NB4 (cell line): ENCODE results near the gene TAF4B.
"Not testable (repeated sequence)": the region's sequence is repeated elsewhere in the genome, so short reads cannot be mapped to it uniquely, and the experiment has no call there.

Experiments
- DNase-seq: peaks from one replicate; pipeline ENCODE4 v3.0.0; 2010; ENCODE audit warnings: low read depth
- H3K4me3 ChIP-seq: one replicate; pipeline ENCODE4 v1.5.1; 2011; ENCODE audit warnings: mild to moderate bottlenecking, low read depth, low read length, moderate library complexity
- MYC ChIP-seq: IDR thresholded peaks from 2 replicates; pipeline ENCODE4 v1.6.1; 2011; ENCODE audit warnings: low read depth, low read length
- POLR2A ChIP-seq: IDR thresholded peaks from 2 replicates; pipeline ENCODE4 v1.6.1; 2011; ENCODE audit warnings: mild to moderate bottlenecking; ENCODE audit not compliant: insufficient read length; ENCODE audit errors: extremely low read depth
- TF ChIP-seq, protein P1 (sequence below): IDR thresholded peaks from one replicate; pipeline ENCODE4 v1.5.1; 2012; ENCODE audit warnings: low read depth, low read length
- TF ChIP-seq, protein P2 (sequence below): IDR thresholded peaks from 2 replicates; pipeline ENCODE4 v1.6.1; 2011; ENCODE audit warnings: low read depth, low read length

Gene TAF4B

DNA sequence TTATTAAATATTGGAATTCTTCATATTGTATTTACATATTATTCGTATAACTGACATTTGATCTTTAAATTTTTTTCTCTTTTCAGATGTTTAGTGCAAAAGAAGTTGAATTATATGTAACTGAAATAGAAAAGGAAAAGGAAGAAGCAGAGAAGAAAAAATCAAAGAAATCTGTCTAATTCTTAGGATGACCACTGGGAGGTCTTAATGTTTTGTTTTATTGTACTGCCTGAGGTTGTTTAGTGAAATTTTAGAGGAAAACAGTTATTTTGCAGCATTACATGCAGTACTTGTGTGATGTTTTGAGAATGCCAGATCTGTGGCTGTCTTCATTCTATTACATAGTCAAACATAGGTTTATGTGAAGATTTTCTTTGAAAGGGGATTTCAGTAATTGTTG, 34.0 kb upstream of the TAF4B start:
- no peak for DNase-seq
- TF ChIP-seq, protein P1, sequence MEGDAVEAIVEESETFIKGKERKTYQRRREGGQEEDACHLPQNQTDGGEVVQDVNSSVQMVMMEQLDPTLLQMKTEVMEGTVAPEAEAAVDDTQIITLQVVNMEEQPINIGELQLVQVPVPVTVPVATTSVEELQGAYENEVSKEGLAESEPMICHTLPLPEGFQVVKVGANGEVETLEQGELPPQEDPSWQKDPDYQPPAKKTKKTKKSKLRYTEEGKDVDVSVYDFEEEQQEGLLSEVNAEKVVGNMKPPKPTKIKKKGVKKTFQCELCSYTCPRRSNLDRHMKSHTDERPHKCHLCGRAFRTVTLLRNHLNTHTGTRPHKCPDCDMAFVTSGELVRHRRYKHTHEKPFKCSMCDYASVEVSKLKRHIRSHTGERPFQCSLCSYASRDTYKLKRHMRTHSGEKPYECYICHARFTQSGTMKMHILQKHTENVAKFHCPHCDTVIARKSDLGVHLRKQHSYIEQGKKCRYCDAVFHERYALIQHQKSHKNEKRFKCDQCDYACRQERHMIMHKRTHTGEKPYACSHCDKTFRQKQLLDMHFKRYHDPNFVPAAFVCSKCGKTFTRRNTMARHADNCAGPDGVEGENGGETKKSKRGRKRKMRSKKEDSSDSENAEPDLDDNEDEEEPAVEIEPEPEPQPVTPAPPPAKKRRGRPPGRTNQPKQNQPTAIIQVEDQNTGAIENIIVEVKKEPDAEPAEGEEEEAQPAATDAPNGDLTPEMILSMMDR = no peak
- no peak for TF ChIP-seq MYC
- no peak for TF ChIP-seq POLR2A
- TF ChIP-seq, protein P2, sequence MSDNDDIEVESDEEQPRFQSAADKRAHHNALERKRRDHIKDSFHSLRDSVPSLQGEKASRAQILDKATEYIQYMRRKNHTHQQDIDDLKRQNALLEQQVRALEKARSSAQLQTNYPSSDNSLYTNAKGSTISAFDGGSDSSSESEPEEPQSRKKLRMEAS = no peak
- no peak overlapping the region for H3K4me3 ChIP-seq

DNA sequence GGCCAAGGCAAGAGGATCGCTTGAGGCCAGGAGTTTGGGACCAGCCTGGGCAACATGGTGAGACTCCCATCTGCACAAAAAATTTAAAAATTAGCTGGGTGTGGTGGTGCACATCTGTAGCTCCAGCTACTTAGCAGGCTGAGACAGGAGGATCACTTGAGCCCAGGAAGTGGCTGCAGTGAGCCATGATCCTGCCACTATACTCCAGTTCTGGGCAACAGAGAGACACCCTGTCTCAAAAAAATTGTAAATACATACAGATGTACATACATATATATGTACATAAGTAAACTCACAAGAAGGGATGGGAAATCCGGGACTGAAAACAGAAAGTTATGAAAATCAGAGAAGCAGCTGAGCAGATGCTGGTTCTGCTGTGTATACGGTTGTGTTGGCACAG, 29.6 kb upstream of the TAF4B start:
- H3K4me3 ChIP-seq = no peak overlapping the region
- no peak for DNase-seq
- TF ChIP-seq, protein P2 = no peak
- TF ChIP-seq, protein P1 = no peak
- no peak for TF ChIP-seq POLR2A
- no peak for TF ChIP-seq MYC

DNA sequence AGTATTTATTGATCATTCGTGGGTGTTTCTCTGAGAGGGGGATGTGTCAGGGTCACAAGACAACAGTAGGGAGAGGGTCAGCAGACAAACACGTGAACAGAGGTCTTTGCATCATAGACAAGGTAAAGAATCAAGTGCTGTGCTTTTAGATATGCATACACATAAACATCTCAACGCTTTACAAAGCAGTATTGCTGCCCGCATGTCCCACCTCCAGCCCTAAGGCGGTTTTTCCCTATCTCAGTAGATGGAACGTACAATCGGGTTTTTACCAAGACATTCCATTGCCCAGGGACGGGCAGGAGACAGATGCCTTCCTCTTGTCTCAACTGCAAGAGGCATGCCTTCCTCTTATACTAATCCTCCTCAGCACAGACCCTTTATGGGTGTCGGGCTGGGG, 24.2 kb upstream of the TAF4B start:
- not testable (repeated sequence) for DNase-seq, H3K4me3 ChIP-seq

DNA sequence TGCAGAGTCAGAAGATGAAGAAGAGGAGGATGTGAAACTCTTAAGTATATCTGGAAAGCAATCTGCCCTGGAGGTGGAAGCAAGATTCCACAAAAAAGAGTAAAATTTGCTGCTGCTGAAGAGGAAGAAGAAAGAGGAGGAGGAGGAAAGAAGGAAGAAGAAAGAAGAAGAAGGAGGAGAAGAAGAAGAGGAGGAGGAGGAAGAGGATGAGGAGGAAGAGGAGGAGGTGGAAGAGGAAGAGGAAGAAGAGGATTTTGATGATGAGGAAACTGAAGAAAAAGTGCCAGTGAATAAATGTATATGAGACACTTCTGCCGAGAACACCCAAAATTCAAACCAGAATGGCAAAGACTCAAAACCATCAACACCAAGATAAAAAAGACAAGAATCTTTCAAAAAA, 20.9 kb upstream of the TAF4B start:
- DNase-seq = no peak
- no peak for TF ChIP-seq POLR2A
- no peak for TF ChIP-seq MYC
- TF ChIP-seq, protein P2 = no peak
- TF ChIP-seq, protein P1 = no peak

DNA sequence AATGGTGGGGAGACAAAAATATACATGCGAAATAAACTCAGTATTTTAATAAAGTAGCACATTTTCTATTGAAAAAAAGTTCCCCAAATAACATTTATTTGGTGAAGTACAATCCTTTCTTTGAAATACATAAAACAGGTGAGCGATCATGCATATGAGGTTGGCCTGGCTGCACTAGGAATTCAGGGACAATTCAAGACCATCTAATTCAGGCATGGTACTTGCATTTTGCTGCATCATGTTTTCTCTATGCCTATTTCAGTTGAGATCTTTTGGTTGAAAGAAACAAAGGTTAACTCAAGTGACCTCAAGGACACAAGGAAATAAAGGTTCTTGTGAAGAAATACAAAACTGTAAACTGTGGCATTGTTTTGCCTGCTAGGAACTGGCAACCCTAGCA, 19.8 kb upstream of the TAF4B start:
- DNase-seq = no peak
- TF ChIP-seq, protein P1 = no peak
- TF ChIP-seq POLR2A (no peak), MYC (no peak)
- TF ChIP-seq, protein P2 = no peak
- no peak overlapping the region for H3K4me3 ChIP-seq

More for the DNA sequence above, 20.9 kb upstream of the TAF4B start:
- H3K4me3 ChIP-seq = no peak overlapping the region

DNA sequence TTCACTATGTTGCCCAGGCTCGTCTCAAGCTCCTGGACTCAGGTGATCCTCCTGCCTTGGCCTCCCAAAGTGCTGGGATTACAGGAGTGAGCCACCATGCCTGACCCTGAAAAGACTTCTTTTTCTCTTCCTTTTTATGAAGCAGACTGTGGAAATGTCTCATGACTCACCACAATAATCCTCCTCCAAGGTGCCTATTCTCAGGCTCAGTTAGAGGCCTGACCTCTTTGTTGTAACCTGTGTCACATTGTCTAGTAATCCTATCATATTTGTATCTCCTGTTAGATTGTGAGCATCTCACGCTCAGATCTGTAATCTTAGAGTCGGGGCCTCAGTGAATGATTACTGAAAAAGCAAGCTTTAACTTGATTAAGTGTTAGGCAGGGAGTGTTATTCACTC, 18.3 kb upstream of the TAF4B start:
- DNase-seq = no peak
- TF ChIP-seq POLR2A = no peak
- TF ChIP-seq, protein P1 = no peak
- no peak for TF ChIP-seq MYC
- TF ChIP-seq, protein P2 = no peak
- H3K4me3 ChIP-seq = no peak overlapping the region
